PC-9 (cell line): ENCODE results near the gene NBPF3.

ENCODE experiments used
- EZH2 ChIP-seq: fragments of 200-600 bp; sonication (generic); IDR thresholded peaks from 2 replicates; pipeline ENCODE4 v1.8.0; 2017; ENCODE audit warnings: antibody characterized with exemption, low read depth
- TF ChIP-seq, protein P1 (sequence below): fragments of 200-600 bp; sonication (generic); conservative IDR thresholded peaks from 2 replicates; pipeline ENCODE4 v1.6.1; 2017; ENCODE audit warnings: mixed run types, antibody characterized with exemption, mild to moderate bottlenecking, moderate library complexity

DNA sequence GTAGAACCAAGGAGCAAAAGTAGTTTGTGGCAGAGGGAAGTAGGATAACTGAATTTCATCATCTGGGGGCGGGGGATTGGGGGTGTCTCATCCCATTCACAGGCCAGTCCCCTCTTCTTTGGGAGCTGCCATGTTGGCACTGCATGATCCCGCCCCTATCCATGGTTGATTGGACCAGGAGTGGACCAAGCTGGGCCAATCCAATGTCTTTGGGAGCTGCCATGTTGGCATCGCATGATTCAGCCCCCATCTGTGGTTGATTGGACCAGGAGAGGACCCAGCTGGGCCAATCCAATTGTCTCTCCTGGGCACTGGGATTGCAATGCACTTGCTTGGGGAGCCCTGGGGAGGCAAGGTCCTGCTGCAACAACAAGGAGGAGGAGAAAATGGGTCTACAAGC, 56.9 kb downstream of the NBPF3 start:
- TF ChIP-seq, protein P1, sequence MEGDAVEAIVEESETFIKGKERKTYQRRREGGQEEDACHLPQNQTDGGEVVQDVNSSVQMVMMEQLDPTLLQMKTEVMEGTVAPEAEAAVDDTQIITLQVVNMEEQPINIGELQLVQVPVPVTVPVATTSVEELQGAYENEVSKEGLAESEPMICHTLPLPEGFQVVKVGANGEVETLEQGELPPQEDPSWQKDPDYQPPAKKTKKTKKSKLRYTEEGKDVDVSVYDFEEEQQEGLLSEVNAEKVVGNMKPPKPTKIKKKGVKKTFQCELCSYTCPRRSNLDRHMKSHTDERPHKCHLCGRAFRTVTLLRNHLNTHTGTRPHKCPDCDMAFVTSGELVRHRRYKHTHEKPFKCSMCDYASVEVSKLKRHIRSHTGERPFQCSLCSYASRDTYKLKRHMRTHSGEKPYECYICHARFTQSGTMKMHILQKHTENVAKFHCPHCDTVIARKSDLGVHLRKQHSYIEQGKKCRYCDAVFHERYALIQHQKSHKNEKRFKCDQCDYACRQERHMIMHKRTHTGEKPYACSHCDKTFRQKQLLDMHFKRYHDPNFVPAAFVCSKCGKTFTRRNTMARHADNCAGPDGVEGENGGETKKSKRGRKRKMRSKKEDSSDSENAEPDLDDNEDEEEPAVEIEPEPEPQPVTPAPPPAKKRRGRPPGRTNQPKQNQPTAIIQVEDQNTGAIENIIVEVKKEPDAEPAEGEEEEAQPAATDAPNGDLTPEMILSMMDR = no peak
- TF ChIP-seq EZH2 = no peak
